Neural cell (in vitro differentiated cells): ENCODE results near the gene MYO3B.

Source experiments
- CTCF ChIP-seq: fragments of 450-650 bp; IDR thresholded peaks from 2 replicates; pipeline ENCODE4 v1.5.1; 2014; ENCODE audit warnings: antibody characterized with exemption, mild to moderate bottlenecking, moderate library complexity; ENCODE audit not compliant: poor library complexity, severe bottlenecking
- EP300 ChIP-seq: fragments of 450-650 bp; conservative IDR thresholded peaks from 2 replicates; pipeline ENCODE4 v1.6.1; 2014; ENCODE audit warnings: antibody characterized with exemption, mild to moderate bottlenecking, moderate library complexity; ENCODE audit not compliant: poor library complexity, severe bottlenecking
- EZH2 ChIP-seq: fragments of 200-600, 300-800 bp; shearing (Covaris generic), sonication (generic); IDR thresholded peaks from 2 replicates; pipeline ENCODE4 v1.6.1; 2014; ENCODE audit warnings: antibody characterized with exemption, low read length, borderline replicate concordance, mild to moderate bottlenecking; ENCODE audit not compliant: insufficient read depth, poor library complexity, severe bottlenecking
- POLR2AphosphoS5 ChIP-seq: IDR thresholded peaks from 2 replicates; pipeline ENCODE4 v1.6.1; 2012
- RAD21 ChIP-seq: fragments of 450-650 bp; conservative IDR thresholded peaks from 2 replicates; pipeline ENCODE4 v1.6.1; 2014; ENCODE audit warnings: antibody characterized with exemption, mild to moderate bottlenecking, moderate library complexity
- TAF1 ChIP-seq: IDR thresholded peaks from 2 replicates; pipeline ENCODE4 v1.6.1; 2012; ENCODE audit warnings: low read depth

GRCh38 chr2:170227951-170228350, 50.0 kb downstream of the MYO3B start:
- no peak for TF ChIP-seq EZH2
- TF ChIP-seq CTCF, result no peak
- no peak for TF ChIP-seq RAD21
- TF ChIP-seq POLR2AphosphoS5, result no peak
- no peak for TF ChIP-seq EP300
- no peak for TF ChIP-seq TAF1
